Activated naive CD4-positive, alpha-beta T cell treated with anti-CD3 and anti-CD28 coated beads, Interleukin-2, amount 50 U/mL, for 72 hours (primary cell): Measurements from ENCODE around the gene NTN5. TPM values are rescaled to one million over a fixed set of nuclear protein-coding genes. Genes with fewer than 3 reads are reported as not detected.
"Not testable (repeated sequence)": the region's sequence is repeated elsewhere in the genome, so short reads cannot be mapped to it uniquely, and the experiment has no call there.

Source experiments
- ATAC-seq, 2 donors: fragments of 150-1000 bp; cut with Tn5 transposase; 2 replicates each; pipeline ENCODE4 v1.10.0; 2021; ENCODE audit warnings: mild to moderate bottlenecking in 2 of 2, moderate library complexity in 2 of 2
- DNase-seq, 2 donors: peaks; one replicate each; pipeline ENCODE4 v3.0.0; 2021 to 2022; ENCODE audit warnings: low spot score in 2 of 2
- H3K27ac Mint-ChIP-seq, 2 donors: one replicate each; pipeline ENCODE4 v1.8.0; 2022; ENCODE audit warnings: mild to moderate bottlenecking in 2 of 2, mixed read lengths in 2 of 2
- H3K36me3 Mint-ChIP-seq, 2 donors: one replicate each; pipeline ENCODE4 v1.8.0; 2022; ENCODE audit warnings: mixed read lengths in 2 of 2
- H3K9me3 Mint-ChIP-seq, 2 donors: one replicate each; pipeline ENCODE4 v1.8.0; 2022; ENCODE audit warnings: mixed read lengths in 2 of 2
- total RNA-seq, 2 donors: library from RNA; stranded (reverse); gene quantifications; one replicate each; pipeline ENCODE4 v1.2.3, GENCODE V29; 2022

Gene NTN5
- total RNA-seq, 2 donors from 2014 or later = 1.6 to 2.5 TPM

GRCh38 chr19:48660852-48661710 lies 11.7 kb downstream of the NTN5 start:
- peak; percentile 77 to 80 for DNase-seq
- Mint-ChIP-seq H3K36me3 (no peaks in the 10 kb centered on the region), H3K9me3 (no peaks in the 10 kb centered on the region), H3K27ac (peak overlapping the region; percentile 86 to 88)
- ATAC-seq = peak; percentile 95 to 96

- ATAC-seq = no peak
- Mint-ChIP-seq H3K36me3 (no peaks in the 10 kb centered on the region), H3K27ac (no peak overlapping the region), H3K9me3 (no peaks in the 10 kb centered on the region)
- DNase-seq = no peak
These were observed 13.0 kb downstream of the NTN5 start for GRCh38 chr19:48659768-48660167.

GRCh38 chr19:48658483-48658882 lies 14.3 kb downstream of the NTN5 start:
- no peaks in the 10 kb centered on the region for H3K9me3 Mint-ChIP-seq
- no peaks in the 10 kb centered on the region for H3K36me3 Mint-ChIP-seq
- DNase-seq (no peak), ATAC-seq (no peak)
- no peak overlapping the region for H3K27ac Mint-ChIP-seq

GRCh38 chr19:48657828-48658227 lies 15.0 kb downstream of the NTN5 start:
- not testable (repeated sequence) for DNase-seq, ATAC-seq, H3K36me3 Mint-ChIP-seq, H3K9me3 Mint-ChIP-seq
- peak overlapping the region in 1 of 2 donors; percentile 48 for H3K27ac Mint-ChIP-seq

GRCh38 chr19:48656840-48657474 lies 15.9 kb downstream of the NTN5 start:
- ATAC-seq (no peak), DNase-seq (no peak)
- Mint-ChIP-seq H3K27ac (no peak overlapping the region), H3K36me3 (no peaks in the 10 kb centered on the region), H3K9me3 (no peaks in the 10 kb centered on the region)

- DNase-seq (no peak), ATAC-seq (no peak)
- Mint-ChIP-seq H3K9me3 (no peaks in the 10 kb centered on the region), H3K36me3 (no peaks in the 10 kb centered on the region), H3K27ac (no peak overlapping the region)
These were observed 18.3 kb downstream of the NTN5 start for GRCh38 chr19:48654299-48655059.

GRCh38 chr19:48651683-48652048 lies 21.2 kb downstream of the NTN5 start:
- Mint-ChIP-seq H3K9me3 (no peaks in the 10 kb centered on the region), H3K27ac (no peak overlapping the region), H3K36me3 (no peaks in the 10 kb centered on the region)
- no peak for ATAC-seq
- no peak for DNase-seq

- no peaks in the 10 kb centered on the region for H3K36me3 Mint-ChIP-seq
- H3K9me3 Mint-ChIP-seq = no peaks in the 10 kb centered on the region
- H3K27ac Mint-ChIP-seq = peak overlapping the region in 1 of 2 donors; percentile 56
- ATAC-seq (no peak), DNase-seq (no peak)
These were observed 21.7 kb downstream of the NTN5 start for GRCh38 chr19:48650974-48651682.

- Mint-ChIP-seq H3K27ac (peak overlapping the region; percentile 1 to 6), H3K36me3 (no peaks in the 10 kb centered on the region), H3K9me3 (no peaks in the 10 kb centered on the region)
- ATAC-seq (no peak), DNase-seq (no peak)
These were observed 24.7 kb downstream of the NTN5 start for GRCh38 chr19:48648134-48648533.

GRCh38 chr19:48646722-48647216 lies 26.0 kb downstream of the NTN5 start:
- Mint-ChIP-seq H3K9me3 (no peaks in the 10 kb centered on the region), H3K36me3 (no peaks in the 10 kb centered on the region), H3K27ac (peak overlapping the region in 1 of 2 donors; percentile 80)
- DNase-seq (no peak), ATAC-seq (no peak)

- H3K27ac Mint-ChIP-seq = peak within 1 kb of the TSS; percentile 80 to 81
- peak; percentile 87 to 93 for ATAC-seq
- no peaks in the 10 kb centered on the region for H3K36me3 Mint-ChIP-seq
- H3K9me3 Mint-ChIP-seq = no peaks in the 10 kb centered on the region
- DNase-seq = peak; percentile 92 to 96
These were observed 26.7 kb downstream of the NTN5 start, which contains the start of gene CA11 for GRCh38 chr19:48646001-48646721. TSS of gene CA11 (minus strand) at chr19:48646187. CDS start at chr19:48645632, 555 bp downstream.

GRCh38 chr19:48645620-48646000 lies 27.2 kb downstream of the NTN5 start:
- no peak for ATAC-seq
- no peaks in the 10 kb centered on the region for H3K36me3 Mint-ChIP-seq

GRCh38 chr19:48644839-48645619 lies 27.8 kb downstream of the NTN5 start:
- no peaks in the 10 kb centered on the region for H3K9me3 Mint-ChIP-seq
- H3K27ac Mint-ChIP-seq = peak overlapping the region in 1 of 2 donors; percentile 80
- H3K36me3 Mint-ChIP-seq = no peaks in the 10 kb centered on the region
- peak; percentile 28 to 76 for ATAC-seq
- DNase-seq = peak in 1 of 2 donors; percentile 70

More at GRCh38 chr19:48645620-48646000, 27.2 kb downstream of the NTN5 start:
- peak overlapping the region; percentile 80 to 81 for H3K27ac Mint-ChIP-seq
- no peak for DNase-seq
- H3K9me3 Mint-ChIP-seq = no peaks in the 10 kb centered on the region

- Mint-ChIP-seq H3K27ac (no peak overlapping the region), H3K36me3 (no peaks in the 10 kb centered on the region), H3K9me3 (no peaks in the 10 kb centered on the region)
- DNase-seq = no peak
- no peak for ATAC-seq
These were observed 28.5 kb downstream of the NTN5 start for GRCh38 chr19:48644355-48644754.

GRCh38 chr19:48642862-48643261 lies 30.0 kb downstream of the NTN5 start:
- no peak for DNase-seq
- Mint-ChIP-seq H3K27ac (no peak overlapping the region), H3K36me3 (peaks cover 0 to 12% of the 10 kb centered on the region in 2 donors), H3K9me3 (peaks cover 0 to 7% of the 10 kb centered on the region in 2 donors)
- ATAC-seq = no peak
